Measurements from ENCODE around the gene BMAL1. TPM values are rescaled to one million over a fixed set of nuclear protein-coding genes. Genes with fewer than 3 reads are reported as not detected.

Gene BMAL1
- total RNA-seq, 1 experiment from 2014 or later: 3.3 TPM

DNA sequence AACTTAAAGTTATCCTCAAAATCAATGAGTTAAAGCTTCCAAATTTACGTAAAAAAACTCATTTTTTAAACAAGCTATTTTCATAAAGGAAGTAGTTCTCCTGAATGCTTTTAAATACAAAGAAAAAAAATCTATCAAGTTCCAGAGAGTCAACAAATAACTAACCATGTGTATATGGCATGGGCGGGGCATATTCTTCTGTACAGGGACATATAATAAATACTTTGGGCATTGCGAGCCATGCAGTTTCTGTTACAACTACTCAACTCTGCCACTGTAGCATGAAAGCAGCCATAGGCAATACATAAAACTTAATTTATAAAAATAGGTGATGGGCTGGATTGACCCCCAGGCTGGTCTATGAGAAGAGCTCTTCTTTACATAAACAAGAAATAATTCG lies 127.6 kb downstream of the BMAL1 start:
- no peak overlapping the region for H3K4me3 Mint-ChIP-seq
- H3K27ac Mint-ChIP-seq: no peak overlapping the region
- Histone ChIP-seq H3K79me2 (ENCODE audit: insufficient read depth, low read length) (no peaks in the 10 kb centered on the region), H3K27me3 (ENCODE audit: insufficient read depth, low read length) (no peaks in the 10 kb centered on the region), H3K18ac (ENCODE audit: insufficient read length, low read depth, low read length) (no peak overlapping the region), H3K79me1 (ENCODE audit: insufficient read depth, low read depth, low read length, poor library complexity, severe bottlenecking) (no peaks in the 10 kb centered on the region), H3K9ac (ENCODE audit: extremely low read depth, insufficient read length, low read length) (no peak overlapping the region), H3K9me3 (ENCODE audit: control insufficient read depth, low read depth, low read length) (no peaks in the 10 kb centered on the region), H3K4me1 (ENCODE audit: insufficient read depth, low read length) (no peaks in the 10 kb centered on the region), H3K4me2 (ENCODE audit: insufficient read depth, insufficient read length, low read length) (no peak overlapping the region), H2BK15ac (ENCODE audit: low read depth, low read length) (no peak overlapping the region), H2BK20ac (ENCODE audit: low read depth, low read length, poor library complexity, severe bottlenecking) (no peak overlapping the region), H3K27ac (ENCODE audit: insufficient read length, low read depth, low read length) (no peak overlapping the region), H2AK5ac (ENCODE audit: insufficient read length, low read length) (no peak overlapping the region), H3K4ac (ENCODE audit: low read depth, low read length) (no peak overlapping the region), H3K56ac (ENCODE audit: insufficient read length, low read depth, low read length) (no peak overlapping the region), H3K23ac (ENCODE audit: insufficient read length, low read depth, low read length) (no peak overlapping the region), H2AFZ (ENCODE audit: low read length) (no peak overlapping the region), H2BK120ac (ENCODE audit: low read depth, low read length, poor library complexity, severe bottlenecking) (no peak overlapping the region), H4K20me1 (ENCODE audit: control insufficient read depth, insufficient read depth, insufficient read length) (no peaks in the 10 kb centered on the region), H3T11ph (ENCODE audit: low read length) (no peak overlapping the region), H2BK5ac (ENCODE audit: insufficient read length, low read length) (no peak overlapping the region), H4K5ac (ENCODE audit: insufficient read length, low read depth, low read length) (no peak overlapping the region), H3K23me2 (ENCODE audit: insufficient read length, low read depth, low read length, poor library complexity, severe bottlenecking) (no peaks in the 10 kb centered on the region), H2BK12ac (ENCODE audit: insufficient read length, low read depth, low read length) (no peak overlapping the region), H4K91ac (ENCODE audit: insufficient read length, low read depth, low read length) (no peak overlapping the region), H3K14ac (ENCODE audit: insufficient read depth, low read length) (no peak overlapping the region), H4K8ac (replicated peaks; ENCODE audit: insufficient read length, low read depth, low read length) (no peak overlapping the region)
- WGBS (ENCODE audit: extremely low coverage, insufficient read length, low lambda C conversion rate): no CpG with 5 or more reads among the region's 4 CpGs
- peaks cover 5 to 8% of the 10 kb centered on the region in 2 experiments for H3K9me3 Mint-ChIP-seq
- H3K36me3 Mint-ChIP-seq (ENCODE audit: insufficient read depth in 1 of 3, low read depth in 3 of 3): peaks cover 13 to 24% (median 17%) of the 10 kb centered on the region in 3 experiments
- no peak for DNase-seq
- H3K4me1 Mint-ChIP-seq: no peaks in the 10 kb centered on the region
- TF ChIP-seq, protein P1, sequence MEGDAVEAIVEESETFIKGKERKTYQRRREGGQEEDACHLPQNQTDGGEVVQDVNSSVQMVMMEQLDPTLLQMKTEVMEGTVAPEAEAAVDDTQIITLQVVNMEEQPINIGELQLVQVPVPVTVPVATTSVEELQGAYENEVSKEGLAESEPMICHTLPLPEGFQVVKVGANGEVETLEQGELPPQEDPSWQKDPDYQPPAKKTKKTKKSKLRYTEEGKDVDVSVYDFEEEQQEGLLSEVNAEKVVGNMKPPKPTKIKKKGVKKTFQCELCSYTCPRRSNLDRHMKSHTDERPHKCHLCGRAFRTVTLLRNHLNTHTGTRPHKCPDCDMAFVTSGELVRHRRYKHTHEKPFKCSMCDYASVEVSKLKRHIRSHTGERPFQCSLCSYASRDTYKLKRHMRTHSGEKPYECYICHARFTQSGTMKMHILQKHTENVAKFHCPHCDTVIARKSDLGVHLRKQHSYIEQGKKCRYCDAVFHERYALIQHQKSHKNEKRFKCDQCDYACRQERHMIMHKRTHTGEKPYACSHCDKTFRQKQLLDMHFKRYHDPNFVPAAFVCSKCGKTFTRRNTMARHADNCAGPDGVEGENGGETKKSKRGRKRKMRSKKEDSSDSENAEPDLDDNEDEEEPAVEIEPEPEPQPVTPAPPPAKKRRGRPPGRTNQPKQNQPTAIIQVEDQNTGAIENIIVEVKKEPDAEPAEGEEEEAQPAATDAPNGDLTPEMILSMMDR (conservative IDR thresholded peaks at IDR 0.05): no peak
- no peaks in the 10 kb centered on the region for H3K27me3 Mint-ChIP-seq (ENCODE audit: low read depth)
